Measurements from ENCODE around the gene SS18.

Gene SS18

GRCh38 chr18:26071725-26072124, 18.7 kb downstream of the SS18 start:
- no peak for DNase-seq (ENCODE audit: low read depth)

GRCh38 chr18:26071020-26071419, 19.4 kb downstream of the SS18 start:
- DNase-seq (ENCODE audit: low read depth), result no peak

- no peak for DNase-seq (ENCODE audit: low read depth)
Measured at GRCh38 chr18:26059357-26059756, 31.1 kb downstream of the SS18 start.

GRCh38 chr18:26057344-26057773, 33.1 kb downstream of the SS18 start:
- DNase-seq (ENCODE audit: low read depth), result no peak

- no peak for DNase-seq (ENCODE audit: low read depth)
Measured at GRCh38 chr18:26056291-26056690, 34.1 kb downstream of the SS18 start.

GRCh38 chr18:26052505-26052904, 37.9 kb downstream of the SS18 start:
- DNase-seq (ENCODE audit: low read depth), result no peak

- DNase-seq (ENCODE audit: low read depth), result no peak
Measured at GRCh38 chr18:26051843-26052242, 38.6 kb downstream of the SS18 start.

- no peak for DNase-seq (ENCODE audit: low read depth)
Measured at GRCh38 chr18:26046419-26047077, 43.9 kb downstream of the SS18 start.

- DNase-seq (ENCODE audit: low read depth), result no peak
Measured at GRCh38 chr18:26044807-26045206, 45.6 kb downstream of the SS18 start.

- DNase-seq (ENCODE audit: low read depth), result no peak
Measured at GRCh38 chr18:26040051-26040656, 50.3 kb downstream of the SS18 start.

GRCh38 chr18:26039203-26039602, 51.2 kb downstream of the SS18 start:
- no peak for DNase-seq (ENCODE audit: low read depth)

- DNase-seq (ENCODE audit: low read depth), result no peak
Measured at GRCh38 chr18:26036635-26037034, 53.8 kb downstream of the SS18 start.

GRCh38 chr18:26034850-26035497, 55.4 kb downstream of the SS18 start:
- DNase-seq (ENCODE audit: low read depth), result no peak

GRCh38 chr18:26022585-26022984, 67.8 kb downstream of the SS18 start:
- DNase-seq (ENCODE audit: low read depth), result no peak

- DNase-seq (ENCODE audit: low read depth), result no peak
Measured at GRCh38 chr18:26021061-26021754, 69.2 kb downstream of the SS18 start.

GRCh38 chr18:26017929-26018328, 72.5 kb downstream of the SS18 start:
- DNase-seq (ENCODE audit: low read depth), result no peak

- no peak for DNase-seq (ENCODE audit: low read depth)
Measured at GRCh38 chr18:26014462-26014861, 76.0 kb downstream of the SS18 start.

- DNase-seq (ENCODE audit: low read depth), result no peak
Measured at GRCh38 chr18:26008619-26009018, 81.8 kb downstream of the SS18 start.

GRCh38 chr18:26008096-26008495, 82.3 kb downstream of the SS18 start:
- DNase-seq (ENCODE audit: low read depth), result no peak

GRCh38 chr18:26005950-26006349, 84.5 kb downstream of the SS18 start:
- no peak for DNase-seq (ENCODE audit: low read depth)

- DNase-seq (ENCODE audit: low read depth), result no peak
Measured at GRCh38 chr18:26004832-26005231, 85.6 kb downstream of the SS18 start.

GRCh38 chr18:26003817-26004216, 86.6 kb downstream of the SS18 start:
- no peak for DNase-seq (ENCODE audit: low read depth)

- DNase-seq (ENCODE audit: low read depth), result no peak
Measured at GRCh38 chr18:26003356-26003755, 87.1 kb downstream of the SS18 start.

Measured in stimulated activated CD8-positive, alpha-beta memory T cell treated with anti-CD3 and anti-CD28 coated beads, Interleukin-12 subunit alpha, Interleukin-12 subunit beta, amount 100 ng/mL, for 1 hour (primary cell).